Astrocyte (in vitro differentiated cells and primary cell): Measurements from ENCODE around the gene MYO7B. TPM values are rescaled to one million over a fixed set of nuclear protein-coding genes. Genes with fewer than 3 reads are reported as not detected.

Source experiments
- DNase-seq: peaks from one replicate; pipeline ENCODE4 v3.0.0-alpha.2; 2010; ENCODE audit warnings: low read depth
- FAIRE-seq: peaks from 2 replicates; lab custom pipeline; 2011; peaks lifted over from hg19 to GRCh38; lab: Jason Lieb, UNC
- H2AFZ ChIP-seq: 2 replicates; pipeline ENCODE4 v1.6.0; 2012; ENCODE audit warnings: low read depth, low read length, inconsistent platforms
- H3K27ac ChIP-seq: 2 replicates; pipeline ENCODE4 v1.5.1; 2011; ENCODE audit warnings: low read depth, low read length, inconsistent platforms
- H3K27me3 ChIP-seq: 2 replicates; pipeline ENCODE4 v1.6.0; 2011; ENCODE audit warnings: low read length, inconsistent platforms; ENCODE audit not compliant: insufficient read depth
- H3K36me3 ChIP-seq: 2 replicates; pipeline ENCODE4 v1.5.1; 2011; ENCODE audit warnings: low read length, inconsistent platforms; ENCODE audit not compliant: insufficient read depth
- H3K4me1 ChIP-seq: 2 replicates; pipeline ENCODE4 v1.5.1; 2011; ENCODE audit warnings: low read length, inconsistent platforms; ENCODE audit not compliant: insufficient read depth
- H3K4me2 ChIP-seq: 2 replicates; pipeline ENCODE4 v1.6.0; 2012; ENCODE audit warnings: low read length, inconsistent platforms
- H3K4me3 ChIP-seq: 2 replicates; pipeline ENCODE4 v1.5.1; 2011; ENCODE audit warnings: low read depth, mild to moderate bottlenecking, low read length, inconsistent platforms; ENCODE audit not compliant: insufficient read depth
- H3K79me2 ChIP-seq: 2 replicates; pipeline ENCODE4 v1.6.0; 2012; ENCODE audit warnings: mild to moderate bottlenecking, low read length, inconsistent platforms; ENCODE audit not compliant: insufficient read depth
- H3K9ac ChIP-seq: 2 replicates; pipeline ENCODE4 v1.6.0; 2012; ENCODE audit warnings: mild to moderate bottlenecking, low read length, inconsistent platforms
- H3K9me3 ChIP-seq: 2 replicates; pipeline ENCODE4 v1.5.1; 2012; ENCODE audit warnings: low read depth, mild to moderate bottlenecking, low read length, inconsistent platforms; ENCODE audit not compliant: insufficient read depth
- H4K20me1 ChIP-seq: 2 replicates; pipeline ENCODE4 v1.6.0; 2012; ENCODE audit warnings: low read length, inconsistent platforms; ENCODE audit not compliant: insufficient read depth
- H3K27ac Mint-ChIP-seq: one replicate; pipeline ENCODE4 v1.8.0; 2021; ENCODE audit warnings: mild to moderate bottlenecking, mixed read lengths; ENCODE audit not compliant: unreplicated experiment
- H3K27me3 Mint-ChIP-seq: one replicate; pipeline ENCODE4 v1.8.0; 2021; ENCODE audit warnings: low read depth, mixed read lengths; ENCODE audit not compliant: unreplicated experiment
- H3K36me3 Mint-ChIP-seq: one replicate; pipeline ENCODE4 v1.8.0; 2021; ENCODE audit warnings: low read depth, mixed read lengths; ENCODE audit not compliant: unreplicated experiment
- H3K4me1 Mint-ChIP-seq: one replicate; pipeline ENCODE4 v1.8.0; 2021; ENCODE audit warnings: low read depth, mixed read lengths; ENCODE audit not compliant: unreplicated experiment
- H3K4me3 Mint-ChIP-seq: one replicate; pipeline ENCODE4 v1.8.0; 2021; ENCODE audit warnings: mild to moderate bottlenecking, moderate library complexity, mixed read lengths; ENCODE audit not compliant: unreplicated experiment
- H3K9me3 Mint-ChIP-seq: one replicate; pipeline ENCODE4 v1.8.0; 2021; ENCODE audit warnings: mild to moderate bottlenecking, mixed read lengths; ENCODE audit not compliant: unreplicated experiment
- CTCF ChIP-seq: IDR thresholded peaks from 2 replicates; pipeline ENCODE4 v1.5.1; 2011; ENCODE audit warnings: low read depth, mild to moderate bottlenecking, inconsistent platforms, low read length, moderate library complexity; ENCODE audit not compliant: insufficient read depth
- EZH2 ChIP-seq: IDR thresholded peaks from 2 replicates; pipeline ENCODE4 v1.6.1; 2012; ENCODE audit warnings: mild to moderate bottlenecking, low read length, inconsistent platforms; ENCODE audit not compliant: insufficient read depth
- total RNA-seq: library from RNA; stranded (reverse); gene quantifications from 2 replicates; pipeline ENCODE4 v1.2.1, GENCODE V29; 2021

MYO7B gene
- total RNA-seq, 1 donor from 2014 or later: 0.77 TPM

GRCh38 chr2:127683757-127684156 lies 148.3 kb downstream of the MYO7B start:
- H4K20me1 ChIP-seq: no peaks in the 10 kb centered on the region
- H2AFZ ChIP-seq: peak overlapping the region; percentile 58
- peaks cover 1% of the 10 kb centered on the region for H3K9me3 ChIP-seq
- DNase-seq: peak; percentile 31
- Mint-ChIP-seq H3K9me3 (peaks cover 3% of the 10 kb centered on the region), H3K4me1 (peaks cover 30% of the 10 kb centered on the region), H3K27me3 (peaks cover 2% of the 10 kb centered on the region), H3K27ac (peak overlapping the region; percentile 86), H3K36me3 (no peaks in the 10 kb centered on the region), H3K4me3 (peak overlapping the region; percentile 54)
- no peak overlapping the region for H3K9ac ChIP-seq
- H3K4me2 ChIP-seq: peak overlapping the region; percentile 17
- no peaks in the 10 kb centered on the region for H3K27me3 ChIP-seq
- H3K79me2 ChIP-seq: no peaks in the 10 kb centered on the region
- H3K4me1 ChIP-seq: no peaks in the 10 kb centered on the region
- TF ChIP-seq EZH2 (no peak), CTCF (no peak)
- no peaks in the 10 kb centered on the region for H3K36me3 ChIP-seq
- no peak overlapping the region for H3K4me3 ChIP-seq
- no peak overlapping the region for H3K27ac ChIP-seq
- no peak for FAIRE-seq

GRCh38 chr2:127685410-127686080 lies 150.1 kb downstream of the MYO7B start:
- Histone ChIP-seq H3K4me3 (no peak overlapping the region), H3K9ac (no peak overlapping the region), H3K4me2 (no peak overlapping the region), H2AFZ (no peak overlapping the region), H3K27me3 (no peaks in the 10 kb centered on the region), H3K79me2 (no peaks in the 10 kb centered on the region), H3K36me3 (no peaks in the 10 kb centered on the region), H3K27ac (no peak overlapping the region), H4K20me1 (no peaks in the 10 kb centered on the region), H3K4me1 (no peaks in the 10 kb centered on the region), H3K9me3 (peaks cover 3% of the 10 kb centered on the region)
- Mint-ChIP-seq H3K4me3 (no peak overlapping the region), H3K4me1 (peaks cover 30% of the 10 kb centered on the region), H3K36me3 (no peaks in the 10 kb centered on the region), H3K27ac (peak overlapping the region; percentile 1), H3K9me3 (peaks cover 7% of the 10 kb centered on the region), H3K27me3 (peaks cover 2% of the 10 kb centered on the region)
- FAIRE-seq (no peak), DNase-seq (no peak)
- TF ChIP-seq CTCF: no peak
- no peak for TF ChIP-seq EZH2

Other genes starting within 250 kb of the MYO7B start
- 33.1 and 34.8 TPM in 2 replicates for gene ERCC3, start 241.5 kb upstream of the MYO7B start, total RNA-seq
- 62.2 and 71.2 TPM in 2 replicates for gene MAP3K2, start 147.7 kb upstream of the MYO7B start, total RNA-seq
- gene PROC, start 117.3 kb upstream of the MYO7B start, total RNA-seq: 1.0 and 1.5 TPM in 2 replicates
- 51.6 and 56.2 TPM in 2 replicates for gene IWS1, start 9.2 kb upstream of the MYO7B start, total RNA-seq
- gene GPR17, start 110.5 kb downstream of the MYO7B start, total RNA-seq: 0.18 TPM in 1 of 2 replicates, not detected in the other
- gene LIMS2, start 139.8 kb downstream of the MYO7B start, total RNA-seq: 73.3 and 75.1 TPM in 2 replicates
- 2.9 and 3.0 TPM in 2 replicates for gene SFT2D3, start 165.8 kb downstream of the MYO7B start, total RNA-seq